NCI-H1930 (cell line): Measurements from ENCODE around the gene NRDC.
A peak's percentile ranks its signal among the peaks of the same experiment; 100 is the strongest.
"Not testable (repeated sequence)": the region's sequence is repeated elsewhere in the genome, so short reads cannot be mapped to it uniquely, and the experiment has no call there.

Source experiments
- DNase-seq, 2 experiments: peaks; one replicate each; lab custom pipeline; 2025; lab: John Stamatoyannopoulos, UW

Gene NRDC

GRCh38 chr1:51840743-51841461 is 37.6 kb downstream of the NRDC start:
- no peak for DNase-seq

DNA sequence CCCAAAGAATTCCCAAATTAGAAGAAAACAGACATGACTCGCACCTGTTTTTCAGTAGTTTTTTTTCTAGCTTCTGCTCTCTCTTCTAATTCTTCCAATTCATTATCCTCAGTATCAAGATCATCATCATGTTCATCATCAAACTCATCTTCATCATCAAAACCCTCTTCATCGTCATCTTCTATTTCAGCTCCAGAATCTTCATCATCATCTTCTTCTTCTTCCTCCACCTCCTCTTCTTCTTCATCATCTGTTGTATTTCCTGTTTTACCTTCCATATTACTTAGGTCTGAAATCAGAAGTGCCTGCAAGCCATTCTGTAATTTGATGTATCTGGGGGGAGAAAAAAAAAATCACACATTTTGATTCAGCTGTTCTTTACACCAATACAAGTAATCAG is 38.3 kb downstream of the NRDC start:
- no peak for DNase-seq

DNA sequence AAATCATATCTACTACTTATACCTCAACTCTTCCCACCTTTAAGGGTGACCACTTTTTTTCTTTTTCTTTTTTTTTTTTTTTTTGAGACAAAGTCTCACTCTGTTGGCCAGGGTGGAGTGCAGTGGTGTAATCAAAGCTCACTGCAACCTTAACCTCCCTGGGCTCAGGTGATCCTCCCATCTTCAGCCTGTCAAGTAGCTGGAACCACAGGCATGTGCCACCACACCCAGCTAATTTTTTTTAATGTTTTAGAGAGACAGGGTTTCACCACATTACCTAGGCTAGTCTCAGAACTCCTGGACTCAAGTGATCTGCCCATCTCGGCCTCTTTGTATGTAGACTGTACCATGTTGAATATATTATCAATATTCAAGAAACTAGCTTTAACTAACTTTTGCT is 39.4 kb downstream of the NRDC start:
- no peak for DNase-seq

DNA sequence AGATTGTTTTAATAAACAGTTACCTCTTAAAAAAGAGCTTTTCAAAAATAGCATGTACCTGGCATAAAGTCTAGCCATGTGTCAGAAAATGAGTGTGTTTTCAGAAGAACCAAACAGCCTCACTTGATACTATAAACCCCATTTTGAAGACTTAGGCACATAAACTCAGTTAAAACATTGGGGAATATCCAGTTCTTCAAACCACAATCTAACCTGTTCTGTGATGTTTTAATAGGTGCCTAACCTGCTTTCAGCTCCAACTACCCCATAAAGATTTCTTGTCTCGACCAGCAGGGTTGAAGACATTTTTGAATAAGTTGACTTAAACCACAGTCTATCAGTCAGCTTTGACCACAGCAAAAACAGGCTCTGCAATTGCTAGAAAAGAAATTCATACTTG is 41.3 kb downstream of the NRDC start:
- DNase-seq, result no peak

DNA sequence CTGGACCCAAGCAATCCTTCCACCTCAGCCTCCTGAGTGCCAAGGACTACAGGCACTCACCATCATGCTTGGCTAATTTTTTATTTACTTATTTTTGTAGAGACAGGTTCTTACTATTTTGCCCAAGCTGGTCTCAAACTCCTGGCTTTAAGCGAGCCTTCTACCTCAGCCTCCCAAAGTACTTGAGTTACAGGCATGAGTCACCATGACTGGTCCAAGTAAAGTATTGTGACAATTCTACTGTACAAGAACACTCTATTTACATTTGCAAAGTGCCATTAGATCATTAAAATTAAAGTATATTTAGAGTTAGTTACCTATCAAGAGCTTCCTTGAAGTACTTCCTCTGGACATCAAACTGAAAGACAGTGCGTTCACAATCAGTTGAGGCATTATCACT is 44.8 kb downstream of the NRDC start:
- no peak for DNase-seq

GRCh38 chr1:51829058-51829457 is 49.5 kb downstream of the NRDC start:
- DNase-seq, result no peak

GRCh38 chr1:51819810-51820209 is 58.7 kb downstream of the NRDC start:
- no peak for DNase-seq

DNA sequence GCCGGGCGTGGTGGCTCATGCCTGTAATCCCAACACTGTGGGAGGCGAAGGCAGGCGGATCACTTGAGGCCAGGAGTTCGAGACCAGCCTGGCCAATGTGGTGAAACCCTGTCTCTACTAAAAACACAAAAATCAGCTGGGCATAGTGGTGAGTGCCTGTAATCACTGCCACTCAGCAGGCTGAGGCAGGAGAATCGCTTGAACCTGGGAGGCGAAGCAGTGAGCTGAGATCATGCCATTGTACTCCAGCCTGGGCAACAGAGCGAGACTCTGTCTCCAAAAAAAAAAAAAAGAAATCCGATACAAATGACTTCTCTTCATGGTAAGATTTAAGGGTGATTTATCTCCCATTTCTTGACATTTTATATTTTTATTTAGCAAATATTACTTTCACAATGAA is 59.5 kb downstream of the NRDC start:
- not testable (repeated sequence) for DNase-seq

- DNase-seq, result no peak
Observed at GRCh38 chr1:51818487-51818886, 60.0 kb downstream of the NRDC start.

- DNase-seq, result no peak
Observed at GRCh38 chr1:51814513-51814912, 64.0 kb downstream of the NRDC start.

DNA sequence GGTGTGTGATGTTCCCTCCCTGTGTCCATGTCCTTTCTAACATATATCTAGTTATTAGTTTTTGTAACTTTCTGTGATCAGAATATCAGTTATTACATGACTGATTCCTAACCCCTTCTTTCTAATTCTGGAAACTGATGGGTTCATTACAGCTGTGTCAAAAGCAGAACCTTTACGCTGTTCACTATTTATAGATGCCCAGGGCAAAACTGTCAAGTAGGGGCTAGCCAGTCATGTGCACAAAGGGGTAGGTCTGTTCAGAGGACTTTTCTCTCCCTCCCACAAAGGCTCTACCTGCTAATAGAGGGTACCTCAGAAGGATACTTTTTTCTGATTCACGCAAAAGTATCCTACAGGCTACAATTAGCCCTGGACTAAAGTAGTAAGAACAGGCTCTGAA is 79.2 kb downstream of the NRDC start:
- DNase-seq, result no peak

DNA sequence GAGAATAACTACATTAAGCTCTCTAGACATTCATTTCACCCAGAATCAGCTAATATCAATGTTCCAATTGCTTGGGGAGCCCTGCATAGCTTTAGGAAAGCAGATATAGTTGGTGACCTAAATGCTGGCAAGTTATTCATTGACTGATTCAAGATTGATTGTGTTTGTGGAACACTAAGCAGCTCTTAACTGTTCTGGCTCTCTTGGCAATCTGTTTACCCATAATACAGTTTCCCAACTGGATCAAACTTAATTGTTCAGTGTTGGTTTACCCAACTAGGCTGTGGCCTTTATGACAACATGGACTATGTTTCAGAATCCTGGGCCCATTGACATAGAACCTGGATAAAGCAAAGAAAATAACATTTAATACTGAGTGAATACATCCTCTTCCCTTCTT is 83.7 kb downstream of the NRDC start:
- no peak for DNase-seq

- DNase-seq, result no peak
Observed at GRCh38 chr1:51794260-51794659, 84.3 kb downstream of the NRDC start.

GRCh38 chr1:51792864-51793263 is 85.7 kb downstream of the NRDC start:
- DNase-seq, result no peak

DNA sequence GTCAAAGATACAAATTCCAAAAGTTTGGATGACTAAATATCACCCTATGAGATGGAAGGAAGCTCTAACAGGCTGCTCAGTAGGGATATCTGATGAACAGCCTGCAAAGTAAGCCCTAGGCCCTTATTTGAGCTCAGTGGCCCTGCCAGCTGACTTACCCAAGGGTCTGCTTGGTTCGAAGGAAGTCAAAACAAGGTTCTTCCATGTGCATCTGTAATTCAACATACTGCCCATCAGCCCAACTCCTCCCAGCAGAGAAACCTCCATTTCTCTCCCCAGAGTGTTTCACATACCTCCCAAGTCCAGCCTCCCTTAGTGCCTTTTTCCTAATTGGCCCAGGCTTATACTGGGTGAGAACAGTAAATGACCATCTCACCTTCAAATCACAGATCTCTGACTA is 86.6 kb downstream of the NRDC start:
- no peak for DNase-seq

DNA sequence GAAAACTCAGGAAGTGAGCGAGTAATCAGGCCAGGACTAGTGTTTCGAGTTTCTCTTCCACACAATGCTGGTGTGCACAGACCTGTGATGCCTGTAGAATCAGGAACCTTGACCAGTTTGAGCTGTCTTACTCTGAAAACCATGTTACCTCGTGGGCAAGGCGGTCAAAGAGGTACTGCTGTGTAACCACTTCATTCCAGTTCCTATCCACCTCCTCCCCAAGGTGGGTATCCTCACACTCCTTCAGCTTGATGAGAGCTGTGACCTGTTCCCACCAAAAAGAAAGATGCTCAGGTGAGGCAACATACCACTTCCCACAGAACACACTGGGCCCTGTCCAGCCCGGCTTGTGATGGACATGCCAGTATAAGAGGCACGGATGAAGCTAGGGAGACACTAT is 88.1 kb downstream of the NRDC start:
- no peak for DNase-seq

GRCh38 chr1:51789342-51789741 is 89.2 kb downstream of the NRDC start:
- no peak for DNase-seq

GRCh38 chr1:51788938-51789337 is 89.6 kb downstream of the NRDC start:
- no peak for DNase-seq

- DNase-seq, result no peak
Observed at GRCh38 chr1:51784997-51785421, 93.5 kb downstream of the NRDC start.

DNA sequence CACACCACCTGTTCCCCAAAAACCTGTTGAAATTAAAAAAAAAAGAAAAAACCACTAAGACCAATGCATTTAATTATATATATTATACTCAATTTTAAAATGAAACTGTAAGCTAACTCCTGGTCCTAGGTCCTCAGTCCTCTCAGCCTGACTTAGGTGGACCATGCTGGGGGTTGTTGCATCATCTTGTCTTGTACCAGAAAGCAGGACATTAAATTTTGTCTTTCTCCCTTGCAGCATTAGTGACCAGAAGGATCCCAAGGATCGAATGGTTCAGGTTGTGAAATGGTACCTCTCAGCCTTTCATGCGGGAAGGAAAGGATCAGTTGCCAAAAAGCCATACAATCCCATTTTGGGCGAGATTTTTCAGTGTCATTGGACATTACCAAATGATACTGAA is 97.6 kb downstream of the NRDC start:
- no peak for DNase-seq

DNA sequence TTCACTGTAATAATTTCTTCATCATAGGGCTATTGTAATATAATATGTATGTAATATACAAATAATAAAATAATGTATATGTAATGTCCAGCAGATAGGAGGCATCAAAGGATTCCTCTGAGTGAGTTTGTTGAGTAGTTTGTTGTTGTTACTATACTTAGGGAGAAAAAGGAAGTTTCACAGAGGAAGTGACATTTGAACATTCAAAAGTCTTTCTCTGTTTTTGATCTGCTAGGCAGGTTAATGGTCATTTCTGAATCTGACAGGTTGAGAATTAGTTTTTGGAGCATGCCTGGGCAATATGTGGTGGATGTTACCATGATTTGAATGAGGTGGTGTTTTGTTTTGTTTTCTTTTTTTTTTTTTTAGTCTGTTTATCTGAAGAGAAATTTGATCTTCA is 102.1 kb downstream of the NRDC start:
- DNase-seq, result no peak

GRCh38 chr1:51768971-51769588 is 109.4 kb downstream of the NRDC start:
- peak; percentile 20 to 27 for DNase-seq

DNA sequence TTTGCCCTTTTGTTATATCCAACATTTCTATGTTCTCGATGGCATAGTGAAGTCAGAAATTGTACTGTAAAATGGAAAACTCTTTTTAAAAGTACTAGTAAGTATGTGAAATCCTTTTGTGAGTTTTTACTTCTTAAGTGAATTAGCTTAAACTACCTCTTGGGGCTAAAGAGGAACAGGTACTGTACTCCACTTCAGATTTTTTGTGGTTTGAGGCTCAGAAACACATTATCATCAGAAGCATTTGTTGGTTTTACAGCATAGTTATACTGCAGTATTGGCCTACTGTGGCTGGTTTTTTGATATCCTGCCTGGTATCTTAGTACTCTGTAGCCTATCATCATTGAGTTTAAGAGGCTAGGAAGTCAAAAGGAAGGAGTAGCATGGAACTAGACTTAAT is 117.2 kb downstream of the NRDC start:
- DNase-seq, result no peak

GRCh38 chr1:51760872-51761271 is 117.7 kb downstream of the NRDC start:
- no peak for DNase-seq
